Measurements from ENCODE around the gene REPS2. TPM values are rescaled to one million over a fixed set of nuclear protein-coding genes. Genes with fewer than 3 reads are reported as not detected.

Gene REPS2
- total and polyA plus RNA-seq, 9 of the 15 experiments (the other 6 are each of a cell fraction or from before 2014, with no cell fraction given): 0.01 to 0.07 (median 0.01) TPM; not detected in 3

- ATAC-seq: no peak
- Histone ChIP-seq H3K27ac (ENCODE audit: extremely low read depth, low read depth, low read length) (no peak overlapping the region), H3K27me3 (ENCODE audit: control insufficient read depth in 2 of 2, insufficient read depth in 2 of 2, low read length in 2 of 2) (no peaks in the 10 kb centered on the region; a peak in 1 of 5 replicates), H3K4me1 (replicated peaks in 1 of 2; ENCODE audit: control insufficient read depth in 2 of 2, insufficient read depth in 2 of 2, low read length in 2 of 2) (no peaks in the 10 kb centered on the region; a peak in 1 of 5 replicates), H3K9me1 (ENCODE audit: control insufficient read depth, insufficient read depth, low read length) (no peaks in the 10 kb centered on the region), H3K9ac (ENCODE audit: insufficient read depth in 1 of 2, low read depth in 2 of 2, low read length in 2 of 2) (no peak overlapping the region), H2AFZ (ENCODE audit: low read depth, low read length) (no peak overlapping the region), H3K36me3 (ENCODE audit: control insufficient read depth, insufficient read depth, low read length) (no peaks in the 10 kb centered on the region), H3K9me3 (replicated peaks; ENCODE audit: control insufficient read depth, insufficient read depth, low read depth, low read length) (no peaks in the 10 kb centered on the region), H3K4me2 (ENCODE audit: insufficient read depth, low read length) (no peak overlapping the region), H3K79me2 (ENCODE audit: control insufficient read depth, insufficient read depth, low read length) (no peaks in the 10 kb centered on the region), H3K4me3 (no peak overlapping the region), H4K20me1 (replicated peaks; ENCODE audit: control insufficient read depth, insufficient read depth, low read length) (no peaks in the 10 kb centered on the region)
- in situ Hi-C loops (cut with MboI): no loop called here
- TF ChIP-seq KDM1A (IDR thresholded peaks at IDR 0.05) (no peak), FOXK1 (CRISPR knock-in tag; IDR thresholded peaks at IDR 0.05; ENCODE audit: borderline replicate concordance) (no peak), GMEB1 (CRISPR knock-in tag; IDR thresholded peaks at IDR 0.05) (no peak)
- CTCF ChIA-PET (ENCODE audit: low intra/inter-chr PET ratio): no interaction called here
- POLR2A ChIA-PET: no interaction called here
- DNase-seq (ENCODE audit: extremely low read depth in 1 of 4, low spot score in 3 of 4): no peak
- intact Hi-C loops (cut with micrococcal nuclease): no loop called here
- BruUV-seq (replicated peaks): no TSS peak
- FAIRE-seq: no peak
- WGBS (ENCODE audit: insufficient coverage, low coverage, missing lambda C conversion rate): 3% methylated on average over 3 of the region's 3 CpGs
Measured at GRCh38 chrX:17078031-17078720, 131.7 kb downstream of the REPS2 start.

- no peak overlapping the region for H3K9ac ChIP-seq (ENCODE audit: insufficient read depth in 1 of 2, low read depth in 2 of 2, low read length in 2 of 2)
- no peaks in the 10 kb centered on the region for H3K36me3 ChIP-seq (ENCODE audit: control insufficient read depth, insufficient read depth, low read length)
- in situ Hi-C loops (cut with MboI): no loop called here
- no peak overlapping the region for H3K27ac ChIP-seq (ENCODE audit: extremely low read depth, low read depth, low read length)
- no peak overlapping the region for H3K4me2 ChIP-seq (ENCODE audit: insufficient read depth, low read length)
- no peaks in the 10 kb centered on the region for H3K79me2 ChIP-seq (ENCODE audit: control insufficient read depth, insufficient read depth, low read length)
- no peaks in the 10 kb centered on the region; a peak in 1 of 5 replicates for H3K4me1 ChIP-seq (replicated peaks in 1 of 2; ENCODE audit: control insufficient read depth in 2 of 2, insufficient read depth in 2 of 2, low read length in 2 of 2)
- FAIRE-seq (no peak), DNase-seq (ENCODE audit: extremely low read depth in 1 of 4, low spot score in 3 of 4) (no peak), ATAC-seq (no peak)
- no TSS peak for BruUV-seq (replicated peaks)
- intact Hi-C loops (cut with micrococcal nuclease): no loop called here
- 6% methylated on average over 3 of the region's 3 CpGs for WGBS (ENCODE audit: insufficient coverage, low coverage, missing lambda C conversion rate)
- no peaks in the 10 kb centered on the region for H4K20me1 ChIP-seq (replicated peaks; ENCODE audit: control insufficient read depth, insufficient read depth, low read length)
- H3K27me3 ChIP-seq (ENCODE audit: control insufficient read depth in 2 of 2, insufficient read depth in 2 of 2, low read length in 2 of 2): no peaks in the 10 kb centered on the region
- no peak overlapping the region for H3K4me3 ChIP-seq
- H2AFZ ChIP-seq (ENCODE audit: low read depth, low read length): no peak overlapping the region
- no peaks in the 10 kb centered on the region for H3K9me3 ChIP-seq (replicated peaks; ENCODE audit: control insufficient read depth, insufficient read depth, low read depth, low read length)
- ChIA-PET CTCF (ENCODE audit: low intra/inter-chr PET ratio) (no interaction called here), POLR2A (interaction anchor here (0.6 kb wide), 1 partner anchor 254 kb away, joined by 3 read pairs; no protein-coding TSS in a partner anchor)
- H3K9me1 ChIP-seq (ENCODE audit: control insufficient read depth, insufficient read depth, low read length): no peaks in the 10 kb centered on the region
- no peak for TF ChIP-seq MXI1 (IDR thresholded peaks at IDR 0.05; ENCODE audit: low read depth, low read length)
- TF ChIP-seq, protein P1, sequence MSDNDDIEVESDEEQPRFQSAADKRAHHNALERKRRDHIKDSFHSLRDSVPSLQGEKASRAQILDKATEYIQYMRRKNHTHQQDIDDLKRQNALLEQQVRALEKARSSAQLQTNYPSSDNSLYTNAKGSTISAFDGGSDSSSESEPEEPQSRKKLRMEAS (CRISPR knock-in tag; IDR thresholded peaks at IDR 0.05): no peak
- TF ChIP-seq CTCF (IDR thresholded peaks at IDR 0.05 in 2 of 3, conservative IDR thresholded peaks at IDR 0.05 in 1 of 3; ENCODE audit: insufficient read depth in 2 of 3, low read depth in 1 of 3, low read length in 3 of 3): no peak
- TF ChIP-seq, protein P2, sequence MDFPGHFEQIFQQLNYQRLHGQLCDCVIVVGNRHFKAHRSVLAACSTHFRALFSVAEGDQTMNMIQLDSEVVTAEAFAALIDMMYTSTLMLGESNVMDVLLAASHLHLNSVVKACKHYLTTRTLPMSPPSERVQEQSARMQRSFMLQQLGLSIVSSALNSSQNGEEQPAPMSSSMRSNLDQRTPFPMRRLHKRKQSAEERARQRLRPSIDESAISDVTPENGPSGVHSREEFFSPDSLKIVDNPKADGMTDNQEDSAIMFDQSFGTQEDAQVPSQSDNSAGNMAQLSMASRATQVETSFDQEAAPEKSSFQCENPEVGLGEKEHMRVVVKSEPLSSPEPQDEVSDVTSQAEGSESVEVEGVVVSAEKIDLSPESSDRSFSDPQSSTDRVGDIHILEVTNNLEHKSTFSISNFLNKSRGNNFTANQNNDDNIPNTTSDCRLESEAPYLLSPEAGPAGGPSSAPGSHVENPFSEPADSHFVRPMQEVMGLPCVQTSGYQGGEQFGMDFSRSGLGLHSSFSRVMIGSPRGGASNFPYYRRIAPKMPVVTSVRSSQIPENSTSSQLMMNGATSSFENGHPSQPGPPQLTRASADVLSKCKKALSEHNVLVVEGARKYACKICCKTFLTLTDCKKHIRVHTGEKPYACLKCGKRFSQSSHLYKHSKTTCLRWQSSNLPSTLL (IDR thresholded peaks at IDR 0.05): no peak
- no peak for TF ChIP-seq CREBBP (IDR thresholded peaks at IDR 0.05; ENCODE audit: low read depth, low read length)
- TF ChIP-seq SRSF1 (IDR thresholded peaks at IDR 0.05; ENCODE audit: low read depth, low read length): no peak
Measured at GRCh38 chrX:17081511-17081910, 135.1 kb downstream of the REPS2 start.
